GM15510 (cell line): ENCODE data around the gene FAF2.

Experiments used
- POLR2A ChIP-seq: IDR thresholded peaks from 3 replicates; pipeline ENCODE4 v1.6.1; 2011; ENCODE audit warnings: borderline replicate concordance; ENCODE audit not compliant: insufficient read length; ENCODE audit errors: extremely low read depth

The FAF2 gene

GRCh38 chr5:176436656-176437055, 11.5 kb upstream of the FAF2 start:
- TF ChIP-seq POLR2A, result no peak

- TF ChIP-seq POLR2A, result no peak
These were observed 9.0 kb upstream of the FAF2 start for GRCh38 chr5:176438959-176439757.

GRCh38 chr5:176440927-176441706, 7.1 kb upstream of the FAF2 start:
- TF ChIP-seq POLR2A, result no peak

DNA sequence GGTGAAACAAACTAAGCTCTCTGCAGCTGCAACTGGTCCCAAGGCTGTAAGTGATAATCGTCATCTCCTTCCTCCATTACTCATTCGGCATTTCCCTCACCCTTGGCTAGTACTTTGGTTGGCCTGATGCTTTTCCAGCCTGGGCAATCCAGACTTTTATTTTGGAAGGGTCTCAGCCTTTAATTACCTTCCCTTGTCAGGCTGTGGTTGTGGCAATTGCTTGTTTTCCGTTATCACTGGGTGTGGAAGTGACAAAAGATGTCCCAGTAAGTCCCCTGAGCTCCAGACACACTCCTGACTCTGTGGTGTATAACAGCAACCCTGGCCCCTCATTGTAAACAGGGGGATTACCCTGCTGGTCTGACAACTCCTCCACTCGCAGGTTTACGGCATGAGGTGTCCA, 6.3 kb upstream of the FAF2 start:
- no peak for TF ChIP-seq POLR2A

DNA sequence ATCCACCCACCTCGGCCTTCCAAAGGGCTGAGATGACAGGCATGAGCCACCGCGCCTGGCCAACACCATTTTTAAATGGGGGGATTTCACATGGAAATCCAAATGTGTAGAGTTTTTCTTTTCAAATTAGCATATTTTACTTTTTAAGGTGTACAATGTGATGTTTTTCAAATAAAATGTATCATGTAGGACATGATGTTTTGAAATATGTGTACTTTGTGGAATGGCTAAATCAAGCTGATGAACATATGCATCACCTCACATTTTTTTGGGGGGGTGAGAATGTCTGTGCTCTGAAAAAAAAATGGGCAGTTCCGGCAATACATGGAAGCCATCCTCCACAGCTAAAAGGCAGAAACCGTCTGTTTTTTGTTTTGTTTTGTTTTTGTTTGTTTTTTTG, 3.4 kb upstream of the FAF2 start:
- TF ChIP-seq POLR2A, result no peak

DNA sequence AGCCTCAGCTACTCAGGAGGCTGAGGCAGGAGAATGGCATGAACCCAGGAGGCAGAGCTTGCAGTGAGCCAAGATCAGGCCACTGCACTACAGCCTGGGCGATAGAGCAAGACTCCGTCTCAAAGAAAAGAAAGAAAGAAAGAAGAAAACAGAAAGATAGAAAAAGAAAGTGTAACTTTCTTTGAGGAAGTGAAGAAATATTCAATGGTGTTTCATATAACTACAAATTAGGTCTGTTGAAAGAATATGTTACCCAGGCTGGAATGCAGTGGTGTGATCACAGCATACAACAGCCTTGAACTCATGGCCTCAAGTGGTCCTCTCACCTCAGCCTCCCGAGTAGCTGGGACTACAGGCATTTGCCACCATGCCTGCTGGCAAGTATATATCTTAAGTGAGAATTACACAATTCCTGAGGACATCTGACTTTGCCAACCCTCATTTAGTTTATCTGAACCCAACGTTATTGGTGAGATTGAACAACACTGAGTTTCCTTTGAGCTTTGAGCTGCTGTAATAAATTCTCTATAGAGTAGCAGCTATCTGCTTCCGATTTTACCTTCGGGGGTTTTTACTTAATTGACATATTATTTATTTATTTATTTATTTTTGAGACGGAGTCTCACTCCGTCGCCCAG, 2.0 kb upstream of the FAF2 start:
- TF ChIP-seq POLR2A, result no peak

GRCh38 chr5:176446884-176447590, 1.1 kb upstream of the FAF2 start:
- no peak for TF ChIP-seq POLR2A

DNA sequence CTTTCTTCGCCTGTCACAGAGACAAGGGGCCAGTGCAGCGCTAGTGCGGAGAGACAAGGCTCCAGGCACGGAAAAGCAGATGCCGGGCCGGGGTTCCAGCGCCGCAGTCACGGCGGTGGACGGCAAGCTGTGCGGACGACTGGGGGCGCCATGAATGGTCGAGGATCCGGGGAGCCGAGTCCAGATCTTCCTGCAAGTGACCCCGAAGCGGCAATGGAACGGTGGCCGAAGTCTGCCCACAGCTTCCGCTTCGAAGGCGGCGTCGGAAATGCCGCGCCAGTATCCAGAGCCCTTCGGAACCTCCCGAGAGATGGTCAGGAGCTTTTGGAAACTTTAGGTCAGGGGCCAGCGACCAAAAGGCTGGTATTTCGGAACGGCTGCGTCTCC, 601 bp upstream of the FAF2 start:
- TF ChIP-seq POLR2A, result peak; percentile 42

DNA sequence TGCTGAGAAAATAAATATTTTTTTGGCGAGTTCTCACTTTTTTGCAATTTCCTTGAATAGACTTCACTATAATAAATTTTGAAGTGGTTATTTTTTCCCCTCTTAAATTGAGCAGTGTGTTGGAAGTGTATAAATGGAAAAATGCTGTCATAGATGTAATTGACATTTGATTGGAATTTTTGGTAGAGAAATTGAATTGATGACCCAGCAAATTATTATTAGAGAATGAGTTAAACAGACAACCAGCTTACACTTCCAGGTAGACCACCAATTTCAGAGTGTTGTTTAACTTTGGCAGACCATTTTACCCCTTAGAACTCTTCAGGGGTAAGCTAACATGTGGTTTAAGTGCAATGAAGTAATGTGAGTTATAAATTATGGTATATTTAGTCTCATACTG, 1.9 kb downstream of the FAF2 start:
- no peak for TF ChIP-seq POLR2A

DNA sequence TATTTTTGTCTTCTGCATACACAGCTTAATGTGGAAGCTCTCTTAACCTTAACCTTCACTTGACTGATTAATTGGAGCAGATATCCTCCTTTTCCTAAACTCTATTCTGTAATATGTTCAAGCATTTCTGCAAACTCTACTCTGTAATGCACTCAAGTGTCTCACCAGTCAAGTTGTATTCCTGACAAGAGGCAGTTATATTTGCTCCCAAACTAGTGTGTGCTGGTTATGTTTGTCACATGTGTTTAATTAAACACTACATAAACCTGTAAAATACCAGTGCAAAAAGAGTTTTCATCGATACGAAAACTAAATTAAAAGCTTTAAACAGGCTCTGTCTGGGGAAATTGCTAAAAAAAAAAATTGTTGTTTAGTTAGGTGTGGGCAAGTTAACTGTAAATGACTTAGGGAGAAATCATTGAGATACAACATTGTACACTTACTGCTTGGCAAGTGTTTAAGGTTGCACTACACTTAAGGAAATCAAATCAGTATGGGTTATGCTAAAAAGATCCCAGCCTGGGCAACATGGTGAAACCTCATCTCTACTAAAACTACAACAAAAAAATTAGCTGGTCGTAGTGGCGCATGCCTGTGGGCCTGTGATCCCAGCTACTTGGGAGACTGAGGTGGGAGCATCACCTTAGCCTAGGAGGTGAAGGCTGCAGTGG, 6.7 kb downstream of the FAF2 start:
- no peak for TF ChIP-seq POLR2A

- TF ChIP-seq POLR2A, result no peak
These were observed 10.8 kb downstream of the FAF2 start for GRCh38 chr5:176458904-176459561.

GRCh38 chr5:176461349-176461748, 13.2 kb downstream of the FAF2 start:
- TF ChIP-seq POLR2A, result no peak

GRCh38 chr5:176463113-176463764, 15.1 kb downstream of the FAF2 start:
- no peak for TF ChIP-seq POLR2A
